Motor neuron (in vitro differentiated cells): ENCODE results near the gene CMTR1. TPM values are rescaled to one million over a fixed set of nuclear protein-coding genes. Genes with fewer than 3 reads are reported as not detected.
"Not testable (repeated sequence)": the region's sequence is repeated elsewhere in the genome, so short reads cannot be mapped to it uniquely, and the experiment has no call there.

Experiments used
- ATAC-seq, 8 experiments: fragments of 200-7000 bp; cut with Tn5 transposase; replicated peaks in 6 of 8; 2 replicates each; pipeline ENCODE4 v1.8.0; 2021; ENCODE audit warnings: mild to moderate bottlenecking in 8 of 8, moderate library complexity in 8 of 8
- H3K27ac ChIP-seq, 2 donors: fragments of 250-450 bp; sonication (Bioruptor Pico); 2 replicates each; pipeline ENCODE4 v1.9.0; 2021; ENCODE audit warnings: antibody characterized with exemption in 2 of 2, mild to moderate bottlenecking in 2 of 2, moderate library complexity in 1 of 2
- H3K4me1 ChIP-seq, 2 donors: fragments of 250-450 bp; sonication (Bioruptor Pico); replicated peaks in 1 of 2; 2 replicates each; pipeline ENCODE4 v1.6.1; 2021; ENCODE audit warnings: antibody characterized with exemption in 2 of 2, mild to moderate bottlenecking in 2 of 2, moderate library complexity in 1 of 2
- H3K4me3 ChIP-seq, 5 donors: fragments of 250-450 bp; sonication (Bioruptor Pico); 2 replicates each; pipeline ENCODE4 v1.9.0; 2021; ENCODE audit warnings: antibody characterized with exemption in 5 of 5, mild to moderate bottlenecking in 5 of 5, moderate library complexity in 4 of 5
- WGBS, 10 experiments: fragments of 450-650 bp; shearing (Covaris generic); methylation state at CpG; one replicate each; pipeline ENCODE4 v1.0.0; 2022; 5-methylcytosine and 5-hydroxymethylcytosine counted together
- in situ Hi-C, 9 experiments: fragments of 400-800 bp; cut with MboI; loops; one replicate each; pipeline ENCODE4 v1.15.0; 2021; ENCODE audit warnings: low sequenced_read_pairs in 9 of 9, low pct_unique_long_range_greater_than_20kb in 2 of 9; ENCODE audit not compliant: unreplicated experiment in 9 of 9
- total RNA-seq, 8 experiments: library from RNA; unstranded; fragments of 300-600 nt; gene quantifications; 2 replicates each; pipeline versions ENCODE4 v1.2.3 to v1.2.4, GENCODE V29; 2022

Gene CMTR1
- 10 to 100 TPM; 24.8 to 43.3 (median 32.9) TPM for total RNA-seq

DNA sequence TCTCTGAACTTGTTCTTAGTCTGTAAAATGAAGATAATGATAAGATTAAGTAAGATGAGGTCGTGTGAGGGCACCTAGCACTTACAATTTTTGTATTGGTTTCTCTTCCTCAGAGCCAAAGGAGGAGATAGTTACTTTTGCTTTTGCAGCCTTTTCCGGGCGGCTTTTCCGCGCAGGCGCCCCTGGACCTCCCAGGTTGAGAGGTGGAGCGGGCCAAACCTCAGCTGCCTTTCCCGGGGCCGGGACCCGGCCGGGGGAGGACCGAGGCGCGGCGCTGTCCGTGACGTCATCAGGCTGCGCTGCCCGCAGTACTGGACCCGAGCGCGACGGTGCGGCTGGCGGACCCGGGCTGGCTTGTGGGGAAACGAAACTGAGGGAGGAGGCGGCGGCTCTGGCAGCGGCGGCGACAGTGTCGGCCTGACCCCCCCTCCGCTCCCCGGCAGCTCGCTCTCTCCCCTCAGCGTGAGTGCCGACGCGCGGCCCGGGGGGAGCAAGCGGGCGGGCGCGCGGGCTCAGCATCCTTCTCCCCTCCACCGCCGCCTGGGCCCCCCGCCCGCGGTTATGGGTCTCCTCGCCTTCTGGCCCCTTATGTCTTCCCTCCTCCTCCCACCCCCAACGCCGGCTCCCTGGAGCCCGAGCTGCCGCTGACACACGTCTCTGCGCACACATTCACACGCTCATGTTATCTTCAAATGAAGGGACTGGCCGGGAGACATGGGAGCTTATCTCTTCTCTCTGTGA lies at the start of gene CMTR1:
CMTR1 (plus strand) TSS at position 306 of the 741 bp plus-strand sequence. CDS start 2,409 bp downstream, outside the sequence.
- in situ Hi-C loops, result no loop called here
- H3K4me1 ChIP-seq, result peaks cover 4 to 28% of the 10 kb centered on the region in 2 donors
- H3K27ac ChIP-seq, result peak within 1 kb of the TSS; percentile 73 to 86
- 0% methylated on average over 1 to 14 of the region's 61 CpGs; no CpG with 5 or more reads in 4 of the 10 experiments for WGBS, 10 experiments
- H3K4me3 ChIP-seq, result peak within 1 kb of the TSS; percentile 81 to 94 (median 83)
- ATAC-seq, result peak; percentile 94 to 99 (median 97)

- in situ Hi-C loops, result no loop called here
- no peak overlapping the region for H3K4me3 ChIP-seq
- H3K27ac ChIP-seq, result no peak overlapping the region
- no peak for ATAC-seq
- H3K4me1 ChIP-seq, result no peaks in the 10 kb centered on the region
Observed at GRCh38 chr6:37388578-37388977, 44.4 kb upstream of the CMTR1 start.

DNA sequence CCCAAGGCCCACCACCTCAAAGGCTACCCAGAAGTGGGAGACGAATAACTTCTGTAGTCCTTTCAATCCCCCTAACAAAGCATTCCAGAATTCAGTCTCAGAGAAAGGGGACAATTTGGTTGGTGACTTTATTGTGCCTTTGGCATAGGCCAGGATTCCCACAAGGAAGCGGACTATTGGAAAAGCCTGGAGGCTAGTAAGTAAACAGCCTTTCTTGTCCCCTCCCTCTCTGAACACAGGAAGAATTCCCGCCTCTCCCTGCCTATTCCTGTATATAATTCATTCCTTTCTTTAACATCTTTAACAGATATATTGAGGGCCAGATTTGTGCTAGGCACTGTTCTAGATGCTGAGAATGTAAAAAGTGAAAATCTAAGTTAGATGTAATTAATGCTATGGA lies 43.2 kb upstream of the CMTR1 start:
- WGBS, 10 experiments, result 89 to 100% (median 100%) methylated on average over 1 to 2 of the region's 3 CpGs; no CpG with 5 or more reads in 5 of the 10 experiments

DNA sequence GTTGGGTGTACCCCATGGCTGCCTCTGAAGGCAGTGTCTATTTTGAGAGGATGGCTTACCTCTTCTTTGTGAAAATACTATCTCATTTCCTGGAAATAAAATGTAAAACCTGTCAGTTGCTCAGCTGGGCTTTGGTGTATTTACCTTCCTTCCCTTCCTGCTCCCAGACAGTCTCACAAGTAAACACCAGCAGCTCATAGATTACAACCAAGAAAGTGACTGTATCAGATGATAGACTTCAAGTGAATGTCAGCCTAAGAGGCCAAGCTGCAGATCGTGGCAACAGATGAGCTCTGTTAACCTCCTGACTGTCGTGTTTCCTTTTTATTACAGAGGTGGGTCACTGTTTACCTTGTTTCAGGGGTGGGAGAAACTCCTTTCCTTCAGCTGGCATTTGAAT lies 41.9 kb upstream of the CMTR1 start:
- 44 to 100% (median 100%) methylated on average over 1 to 2 of the region's 2 CpGs; no CpG with 5 or more reads in 3 of the 10 experiments for WGBS, 10 experiments
- Histone ChIP-seq H3K4me3 (no peak overlapping the region), H3K4me1 (no peaks in the 10 kb centered on the region), H3K27ac (no peak overlapping the region)
- in situ Hi-C loops, result no loop called here
- peak in 1 of 8 experiments; percentile 56 for ATAC-seq

More for the DNA sequence above, 43.2 kb upstream of the CMTR1 start:
- in situ Hi-C loops, result no loop called here
- no peak for ATAC-seq
- Histone ChIP-seq H3K27ac (no peak overlapping the region), H3K4me1 (no peaks in the 10 kb centered on the region), H3K4me3 (no peak overlapping the region)

- no peak overlapping the region for H3K27ac ChIP-seq
- no peak for ATAC-seq
- 71 to 100% (median 100%) methylated on average over 1 of the region's 1 CpG; no CpG with 5 or more reads in 3 of the 10 experiments for WGBS, 10 experiments
- H3K4me3 ChIP-seq, result no peak overlapping the region
- no peaks in the 10 kb centered on the region for H3K4me1 ChIP-seq
- in situ Hi-C loops, result no loop called here
Observed at GRCh38 chr6:37392821-37393220, 40.2 kb upstream of the CMTR1 start.

DNA sequence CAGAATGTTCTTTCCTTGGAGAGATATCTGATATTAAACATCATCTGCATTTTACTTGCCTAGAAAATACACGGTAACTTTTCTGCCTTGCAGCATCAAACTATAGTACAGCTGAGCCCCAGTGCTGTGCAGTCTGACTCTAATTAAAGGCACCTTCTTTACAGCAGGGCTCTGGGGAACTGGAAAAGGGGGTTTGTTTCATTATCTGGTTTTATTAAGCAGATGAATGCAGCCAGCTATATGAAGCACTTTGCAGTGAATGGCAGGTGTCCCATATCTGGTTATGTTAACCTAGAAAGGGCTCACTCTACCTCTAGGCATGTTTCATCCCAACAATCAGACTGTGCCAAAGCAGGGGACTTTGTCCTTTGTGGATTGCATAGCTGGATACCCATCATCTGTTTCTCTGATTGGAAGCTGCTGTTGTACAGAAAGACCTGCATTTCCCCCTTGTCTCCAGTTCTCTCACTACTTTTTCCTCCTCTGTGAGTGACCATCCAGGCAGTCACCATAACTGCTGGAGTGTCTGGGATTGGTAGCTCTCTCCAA lies 39.6 kb upstream of the CMTR1 start:
- 13 to 100% (median 79%) methylated on average over 1 of the region's 1 CpG; no CpG with 5 or more reads in 6 of the 10 experiments for WGBS, 10 experiments
- ATAC-seq, result no peak
- H3K4me3 ChIP-seq, result no peak overlapping the region
- no peaks in the 10 kb centered on the region for H3K4me1 ChIP-seq
- H3K27ac ChIP-seq, result no peak overlapping the region
- in situ Hi-C loops, result no loop called here

DNA sequence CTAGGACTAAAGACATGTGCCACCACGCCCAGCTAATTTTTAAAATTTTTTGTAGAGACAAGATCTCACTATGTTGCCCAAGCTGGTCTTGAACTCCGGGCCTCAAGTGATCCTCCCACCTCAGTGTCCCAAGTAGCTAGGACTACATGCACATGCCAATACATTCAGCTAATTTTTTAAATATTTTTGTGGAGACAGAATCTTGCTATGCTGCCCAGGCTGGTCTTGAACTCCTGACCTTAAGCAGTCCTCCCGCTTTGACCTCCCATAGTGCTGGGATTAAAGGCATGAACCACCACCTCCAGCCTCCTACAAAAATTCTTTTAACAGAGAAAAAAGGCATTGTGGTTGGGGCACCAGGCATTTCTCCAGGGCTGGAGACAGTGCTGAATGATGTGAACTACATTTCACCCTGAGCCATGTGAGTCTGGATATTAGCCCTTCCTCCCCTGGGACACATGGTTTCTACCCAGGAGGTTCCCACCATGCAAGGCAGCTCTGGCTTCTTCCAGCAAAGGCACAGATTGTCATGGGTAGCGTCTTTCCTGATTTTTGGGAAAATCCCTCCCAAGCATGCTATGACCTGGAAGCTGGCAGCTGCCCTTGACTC lies 36.3 kb upstream of the CMTR1 start:
- 0 to 100% (median 97%) methylated on average over 1 to 3 of the region's 4 CpGs; no CpG with 5 or more reads in 2 of the 10 experiments for WGBS, 10 experiments
- H3K4me1 ChIP-seq, result no peaks in the 10 kb centered on the region
- H3K4me3 ChIP-seq, result no peak overlapping the region
- peak in 2 of 8 experiments; percentile 21 to 52 for ATAC-seq
- in situ Hi-C loops, result no loop called here
- no peak overlapping the region for H3K27ac ChIP-seq

GRCh38 chr6:37399131-37399530 lies 33.9 kb upstream of the CMTR1 start:
- Histone ChIP-seq H3K27ac (no peak overlapping the region), H3K4me3 (no peak overlapping the region), H3K4me1 (no peaks in the 10 kb centered on the region)
- in situ Hi-C loops, result no loop called here
- ATAC-seq, result no peak

GRCh38 chr6:37399795-37400490 lies 33.1 kb upstream of the CMTR1 start:
- no peak for ATAC-seq
- H3K27ac ChIP-seq, result no peak overlapping the region
- WGBS, 10 experiments, result 20 to 86% (median 67%) methylated on average over 1 to 3 of the region's 4 CpGs; no CpG with 5 or more reads in 4 of the 10 experiments
- in situ Hi-C loops, result no loop called here
- H3K4me1 ChIP-seq, result no peaks in the 10 kb centered on the region
- H3K4me3 ChIP-seq, result no peak overlapping the region

DNA sequence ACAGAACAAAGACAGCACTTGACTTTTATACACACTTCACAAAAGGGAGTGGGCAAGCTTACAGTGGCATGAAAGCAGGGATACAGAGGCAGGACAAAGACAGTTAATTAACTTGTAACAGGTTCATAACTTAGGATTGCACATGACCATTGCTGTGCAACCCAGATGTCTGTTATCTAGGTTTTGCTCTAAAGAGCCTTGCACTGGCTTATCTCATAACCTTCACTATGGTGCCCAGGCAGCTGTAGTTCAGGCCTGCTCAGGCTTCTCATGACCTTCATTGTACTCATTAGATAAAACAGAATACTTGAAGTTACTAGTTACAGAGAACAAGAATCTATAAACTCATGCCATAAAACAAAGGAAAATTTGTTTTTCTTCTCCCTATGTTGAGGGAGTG lies 31.4 kb upstream of the CMTR1 start:
- in situ Hi-C loops, ATAC-seq, H3K4me3 ChIP-seq, H3K4me1 ChIP-seq, H3K27ac ChIP-seq: not testable (repeated sequence)

GRCh38 chr6:37406726-37407341 lies 26.2 kb upstream of the CMTR1 start:
- in situ Hi-C loops, result no loop called here
- 18 to 90% (median 82%) methylated on average over 2 to 3 of the region's 3 CpGs; no CpG with 5 or more reads in 1 of the 10 experiments for WGBS, 10 experiments
- no peak overlapping the region for H3K27ac ChIP-seq
- ATAC-seq, result no peak
- H3K4me3 ChIP-seq, result no peak overlapping the region
- no peaks in the 10 kb centered on the region for H3K4me1 ChIP-seq

- no peak overlapping the region for H3K27ac ChIP-seq
- ATAC-seq, result no peak
- H3K4me1 ChIP-seq, result no peaks in the 10 kb centered on the region
- in situ Hi-C loops, result no loop called here
- 0 to 95% (median 75%) methylated on average over 1 to 5 of the region's 5 CpGs; no CpG with 5 or more reads in 2 of the 10 experiments for WGBS, 10 experiments
- no peak overlapping the region for H3K4me3 ChIP-seq
Observed at GRCh38 chr6:37407948-37408347, 25.1 kb upstream of the CMTR1 start.

GRCh38 chr6:37409501-37409900 lies 23.5 kb upstream of the CMTR1 start:
- in situ Hi-C loops, result no loop called here
- ATAC-seq, result no peak
- Histone ChIP-seq H3K27ac (no peak overlapping the region), H3K4me1 (no peaks in the 10 kb centered on the region), H3K4me3 (no peak overlapping the region)
- WGBS, 10 experiments, result 0 to 100% (median 80%) methylated on average over 1 of the region's 1 CpG; no CpG with 5 or more reads in 1 of the 10 experiments
